Panc1 (cell line): ENCODE data around the gene BBS9. TPM values are rescaled to one million over a fixed set of nuclear protein-coding genes. Genes with fewer than 3 reads are reported as not detected.

Experiments used
- ATAC-seq: fragments of 200-7000 bp; cut with Tn5 transposase; 2 replicates; pipeline ENCODE4 v1.9.1; 2020; ENCODE audit warnings: mild to moderate bottlenecking, moderate library complexity
- BruUV-seq: library from RNA; stranded (reverse); fragments of 400-500 nt; replicated peaks from 2 replicates; lab custom pipeline; 2021; lab: Mats Ljungman, UMichigan
- CTCF ChIA-PET: fragments of 300-600 bp; sonication (Branson Sonifier 250); formaldehyde crosslinking; loops from one replicate; lab custom pipeline; 2022; ENCODE audit warnings: antibody characterized with exemption; lab: Charles Lee
- POLR2A ChIA-PET: fragments of 300-600 bp; sonication (Branson Sonifier 250); formaldehyde crosslinking; loops from one replicate; lab custom pipeline; 2022; ENCODE audit warnings: antibody characterized with exemption; lab: Charles Lee
- DNase-seq: peaks from one replicate; pipeline ENCODE4 v3.0.0-alpha.2; 2010; ENCODE audit warnings: low read depth, low spot score
- H3K27ac ChIP-seq: 2 replicates; pipeline ENCODE4 v1.5.1; 2011; ENCODE audit warnings: mild to moderate bottlenecking, low read length, inconsistent platforms
- H3K27me3 ChIP-seq: fragments of 200-500 bp; sonication (Bioruptor generic); 2 replicates; pipeline ENCODE4 v1.6.0; 2014; ENCODE audit warnings: low read length, inconsistent platforms; ENCODE audit not compliant: control insufficient read depth, insufficient read depth
- H3K36me3 ChIP-seq: fragments of 200-500 bp; sonication (Bioruptor generic); 2 replicates; pipeline ENCODE4 v1.5.1; 2014; ENCODE audit warnings: inconsistent platforms, mild to moderate bottlenecking, low read length, moderate library complexity; ENCODE audit not compliant: control insufficient read depth, insufficient read depth
- H3K4me1 ChIP-seq: 2 replicates; pipeline ENCODE4 v1.5.1; 2011; ENCODE audit warnings: inconsistent platforms, mild to moderate bottlenecking, low read length, moderate library complexity; ENCODE audit not compliant: control insufficient read depth, insufficient read depth
- H3K4me3 ChIP-seq, 2 experiments: 2 replicates each; pipeline ENCODE4 v1.5.1; 2011 to 2012; ENCODE audit warnings: low read depth in 2 of 2, low read length in 2 of 2, mild to moderate bottlenecking in 2 of 2, inconsistent platforms in 1 of 2, moderate library complexity in 1 of 2
- H3K9me3 ChIP-seq: fragments of 200-500 bp; sonication (Bioruptor generic); 2 replicates; pipeline ENCODE4 v1.5.1; 2014; ENCODE audit warnings: low read depth, mild to moderate bottlenecking, inconsistent platforms, low read length, moderate library complexity; ENCODE audit not compliant: control insufficient read depth, insufficient read depth
- POLR2AphosphoS5 ChIP-seq: IDR thresholded peaks from 2 replicates; pipeline ENCODE4 v1.6.1; 2012; ENCODE audit warnings: mild to moderate bottlenecking, low read depth, low read length, moderate library complexity
- SIN3A ChIP-seq: IDR thresholded peaks from 2 replicates; pipeline ENCODE4 v1.6.1; 2012; ENCODE audit warnings: low read depth, mild to moderate bottlenecking, low read length, moderate library complexity, borderline replicate concordance; ENCODE audit not compliant: insufficient read depth
- TCF7L2 ChIP-seq: IDR thresholded peaks from 2 replicates; pipeline ENCODE4 v1.6.1; 2011; ENCODE audit warnings: mild to moderate bottlenecking, low read depth, low read length, inconsistent platforms
- in situ Hi-C: cut with HindIII; loops from 2 replicates; pipeline ENCODE4 v1.10.0; 2016; ENCODE audit warnings: low sequenced_read_pairs, low pct_unique_long_range_greater_than_20kb
- intact Hi-C: fragments of 100-400 bp; cut with micrococcal nuclease; formaldehyde crosslinking; loops from one replicate; pipeline ENCODE4 v1.10.0; 2022; ENCODE audit not compliant: unreplicated experiment
- total RNA-seq: library from RNA; stranded (reverse); gene quantifications from one replicate; pipeline ENCODE4 v1.2.1, GENCODE V29; 2021; ENCODE audit not compliant: unreplicated experiment
- TF ChIP-seq, protein P1 (sequence below), 2 experiments: IDR thresholded peaks; 2 replicates each; pipeline ENCODE4 v1.6.1; 2011 to 2012; ENCODE audit warnings: low read depth in 2 of 2, control low read depth in 1 of 2, low read length in 1 of 2, mild to moderate bottlenecking in 1 of 2, moderate library complexity in 1 of 2; ENCODE audit not compliant: insufficient read depth in 1 of 2
- TF ChIP-seq, protein P2 (sequence below): fragments of 450-650 bp; IDR thresholded peaks from 2 replicates; pipeline ENCODE4 v1.5.1; 2017; ENCODE audit warnings: mild to moderate bottlenecking

Gene BBS9
- total RNA-seq, 1 experiment from 2014 or later = 6.9 TPM

DNA sequence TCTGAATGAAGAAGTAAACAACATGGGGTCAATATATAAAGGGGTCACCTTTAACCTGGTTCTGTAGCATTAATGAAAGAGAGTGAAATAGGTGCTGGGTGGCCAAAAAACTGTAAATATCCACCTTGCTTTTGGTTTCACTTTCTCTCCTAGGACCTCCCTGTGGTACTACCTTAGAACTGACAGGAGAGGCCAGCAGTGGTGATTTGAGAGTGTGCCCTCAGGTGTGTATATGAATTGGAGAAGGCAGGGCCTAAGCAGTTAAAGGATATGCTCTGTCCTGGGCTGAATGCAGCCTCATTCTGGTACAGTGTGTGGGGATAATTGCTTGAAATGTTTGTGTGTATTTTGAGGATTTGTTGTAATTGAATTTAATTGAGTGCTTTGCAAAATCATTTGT lies 62.0 kb downstream of the BBS9 start:
- no peak for ATAC-seq
- no peak for DNase-seq
- in situ Hi-C loops (no loop called here), intact Hi-C loops (no loop called here)
- no peak overlapping the region for H3K27ac ChIP-seq
- no TSS peak for BruUV-seq
- POLR2A ChIA-PET = no interaction called here
- no peaks in the 10 kb centered on the region for H3K4me1 ChIP-seq
- peaks cover 2% of the 10 kb centered on the region; the same call in 1 of the 2 replicates for H3K27me3 ChIP-seq
- no peaks in the 10 kb centered on the region for H3K9me3 ChIP-seq
- CTCF ChIA-PET = no interaction called here
- H3K36me3 ChIP-seq = no peaks in the 10 kb centered on the region
- no peak overlapping the region for H3K4me3 ChIP-seq
- TF ChIP-seq, protein P1, sequence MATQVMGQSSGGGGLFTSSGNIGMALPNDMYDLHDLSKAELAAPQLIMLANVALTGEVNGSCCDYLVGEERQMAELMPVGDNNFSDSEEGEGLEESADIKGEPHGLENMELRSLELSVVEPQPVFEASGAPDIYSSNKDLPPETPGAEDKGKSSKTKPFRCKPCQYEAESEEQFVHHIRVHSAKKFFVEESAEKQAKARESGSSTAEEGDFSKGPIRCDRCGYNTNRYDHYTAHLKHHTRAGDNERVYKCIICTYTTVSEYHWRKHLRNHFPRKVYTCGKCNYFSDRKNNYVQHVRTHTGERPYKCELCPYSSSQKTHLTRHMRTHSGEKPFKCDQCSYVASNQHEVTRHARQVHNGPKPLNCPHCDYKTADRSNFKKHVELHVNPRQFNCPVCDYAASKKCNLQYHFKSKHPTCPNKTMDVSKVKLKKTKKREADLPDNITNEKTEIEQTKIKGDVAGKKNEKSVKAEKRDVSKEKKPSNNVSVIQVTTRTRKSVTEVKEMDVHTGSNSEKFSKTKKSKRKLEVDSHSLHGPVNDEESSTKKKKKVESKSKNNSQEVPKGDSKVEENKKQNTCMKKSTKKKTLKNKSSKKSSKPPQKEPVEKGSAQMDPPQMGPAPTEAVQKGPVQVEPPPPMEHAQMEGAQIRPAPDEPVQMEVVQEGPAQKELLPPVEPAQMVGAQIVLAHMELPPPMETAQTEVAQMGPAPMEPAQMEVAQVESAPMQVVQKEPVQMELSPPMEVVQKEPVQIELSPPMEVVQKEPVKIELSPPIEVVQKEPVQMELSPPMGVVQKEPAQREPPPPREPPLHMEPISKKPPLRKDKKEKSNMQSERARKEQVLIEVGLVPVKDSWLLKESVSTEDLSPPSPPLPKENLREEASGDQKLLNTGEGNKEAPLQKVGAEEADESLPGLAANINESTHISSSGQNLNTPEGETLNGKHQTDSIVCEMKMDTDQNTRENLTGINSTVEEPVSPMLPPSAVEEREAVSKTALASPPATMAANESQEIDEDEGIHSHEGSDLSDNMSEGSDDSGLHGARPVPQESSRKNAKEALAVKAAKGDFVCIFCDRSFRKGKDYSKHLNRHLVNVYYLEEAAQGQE (IDR thresholded peaks at IDR 0.05; ENCODE audit: insufficient read depth in 1 of 2, low read depth in 2 of 2, low read length in 1 of 2) = no peak
- TF ChIP-seq TCF7L2 = no peak
- TF ChIP-seq, protein P2, sequence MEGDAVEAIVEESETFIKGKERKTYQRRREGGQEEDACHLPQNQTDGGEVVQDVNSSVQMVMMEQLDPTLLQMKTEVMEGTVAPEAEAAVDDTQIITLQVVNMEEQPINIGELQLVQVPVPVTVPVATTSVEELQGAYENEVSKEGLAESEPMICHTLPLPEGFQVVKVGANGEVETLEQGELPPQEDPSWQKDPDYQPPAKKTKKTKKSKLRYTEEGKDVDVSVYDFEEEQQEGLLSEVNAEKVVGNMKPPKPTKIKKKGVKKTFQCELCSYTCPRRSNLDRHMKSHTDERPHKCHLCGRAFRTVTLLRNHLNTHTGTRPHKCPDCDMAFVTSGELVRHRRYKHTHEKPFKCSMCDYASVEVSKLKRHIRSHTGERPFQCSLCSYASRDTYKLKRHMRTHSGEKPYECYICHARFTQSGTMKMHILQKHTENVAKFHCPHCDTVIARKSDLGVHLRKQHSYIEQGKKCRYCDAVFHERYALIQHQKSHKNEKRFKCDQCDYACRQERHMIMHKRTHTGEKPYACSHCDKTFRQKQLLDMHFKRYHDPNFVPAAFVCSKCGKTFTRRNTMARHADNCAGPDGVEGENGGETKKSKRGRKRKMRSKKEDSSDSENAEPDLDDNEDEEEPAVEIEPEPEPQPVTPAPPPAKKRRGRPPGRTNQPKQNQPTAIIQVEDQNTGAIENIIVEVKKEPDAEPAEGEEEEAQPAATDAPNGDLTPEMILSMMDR = no peak; the same call in 1 of the 2 replicates
- TF ChIP-seq POLR2AphosphoS5 = no peak
- no peak for TF ChIP-seq SIN3A

DNA sequence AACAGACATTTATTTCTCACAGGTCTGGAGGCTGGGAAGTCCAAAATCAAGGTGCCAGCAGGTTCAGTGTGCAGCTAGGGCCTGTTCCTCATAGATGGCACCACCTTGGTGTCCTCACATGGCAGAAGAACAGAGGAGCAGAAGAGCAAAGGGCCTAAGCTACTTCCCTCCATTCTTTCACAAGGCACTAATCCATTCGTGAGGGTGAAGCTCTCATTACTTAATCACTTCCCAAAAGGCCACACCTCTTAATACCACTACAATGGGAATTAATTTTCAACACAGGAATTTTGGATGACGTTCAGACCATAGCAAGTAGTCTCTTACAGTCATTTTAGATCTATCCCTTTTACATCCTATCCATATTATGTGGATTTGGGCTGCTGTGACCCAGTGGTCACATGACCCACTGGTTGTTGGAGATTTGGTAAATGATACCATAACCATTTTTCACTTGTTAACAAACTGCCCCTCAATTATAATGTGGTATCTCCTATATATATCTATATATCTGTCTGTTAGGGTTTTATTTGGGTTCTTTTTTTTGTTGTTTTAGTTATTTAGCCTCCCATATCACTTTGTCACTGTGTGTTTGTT lies 63.4 kb downstream of the BBS9 start:
- DNase-seq (no peak), ATAC-seq (no peak)
- Histone ChIP-seq H3K36me3 (no peaks in the 10 kb centered on the region), H3K4me3 (no peak overlapping the region), H3K27me3 (no peaks in the 10 kb centered on the region; the same call in 1 of the 2 replicates), H3K4me1 (no peaks in the 10 kb centered on the region), H3K27ac (no peak overlapping the region), H3K9me3 (no peaks in the 10 kb centered on the region)
- POLR2A ChIA-PET = no interaction called here
- in situ Hi-C loops = no loop called here
- no peak for TF ChIP-seq SIN3A
- no TSS peak for BruUV-seq
- intact Hi-C loops = no loop called here
- CTCF ChIA-PET = no interaction called here

DNA sequence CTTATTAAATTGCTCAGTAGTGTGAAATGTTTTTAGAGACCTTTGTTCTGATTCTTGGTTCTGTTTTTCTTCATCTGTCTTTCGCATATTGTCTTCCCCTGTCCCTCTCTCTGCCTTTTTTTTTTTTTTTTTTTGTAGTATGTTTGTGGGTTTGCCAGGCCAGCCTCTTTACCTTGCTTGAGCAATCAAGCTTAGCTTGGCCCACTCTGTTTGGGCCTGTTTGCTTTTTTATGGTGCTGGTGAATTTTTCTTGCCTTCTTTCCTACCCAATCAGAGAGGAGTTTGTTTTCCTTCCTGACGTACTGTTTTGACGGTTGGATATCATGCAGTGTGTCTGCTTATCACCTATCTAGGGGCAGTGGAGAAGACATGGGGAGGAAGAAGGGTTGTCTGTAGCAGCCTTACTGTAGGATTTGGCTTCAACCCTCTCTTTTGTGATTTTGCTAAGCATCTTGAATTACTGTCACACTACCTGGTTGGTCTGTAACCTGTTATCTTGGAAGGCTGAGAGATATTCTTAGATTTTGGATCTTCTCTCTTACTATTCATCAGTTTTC lies 64.0 kb downstream of the BBS9 start:
- TF ChIP-seq TCF7L2 (no peak), SIN3A (no peak), POLR2AphosphoS5 (no peak)
- TF ChIP-seq, protein P1 (IDR thresholded peaks at IDR 0.05; ENCODE audit: insufficient read depth in 1 of 2, low read depth in 2 of 2, low read length in 1 of 2) = no peak
- TF ChIP-seq, protein P2 = no peak
- Histone ChIP-seq H3K36me3 (no peaks in the 10 kb centered on the region), H3K27me3 (no peaks in the 10 kb centered on the region; the same call in 1 of the 2 replicates), H3K27ac (no peak overlapping the region), H3K4me1 (no peaks in the 10 kb centered on the region), H3K9me3 (no peaks in the 10 kb centered on the region), H3K4me3 (no peak overlapping the region)
- ChIA-PET POLR2A (no interaction called here), CTCF (no interaction called here)
- BruUV-seq = no TSS peak
- in situ Hi-C loops (no loop called here), intact Hi-C loops (no loop called here)
- DNase-seq (no peak), ATAC-seq (no peak)
